Neuronal stem cell (in vitro differentiated cells): ENCODE results near the gene UBAC2.

Experiments
- DNase-seq: peaks from one replicate; pipeline ENCODE4 v3.0.0-alpha.2; 2013; ENCODE audit warnings: low spot score
- H2AFZ ChIP-seq: one replicate; pipeline ENCODE4 v1.6.1; 2013; ENCODE audit warnings: mild to moderate bottlenecking, low read length, inconsistent platforms
- H2AK5ac ChIP-seq: 2 replicates; pipeline ENCODE4 v1.6.1; 2013; ENCODE audit warnings: low read depth, mild to moderate bottlenecking, inconsistent platforms, low read length, moderate library complexity, mixed read lengths
- H2BK120ac ChIP-seq: 2 replicates; pipeline ENCODE4 v1.6.1; 2013; ENCODE audit warnings: low read depth, mild to moderate bottlenecking, inconsistent platforms, low read length, moderate library complexity, mixed read lengths
- H2BK12ac ChIP-seq: one replicate; pipeline ENCODE4 v1.6.1; 2013; ENCODE audit warnings: low read length, inconsistent platforms
- H2BK15ac ChIP-seq: 2 replicates; pipeline ENCODE4 v1.6.1; 2013; ENCODE audit warnings: mild to moderate bottlenecking, low read length, inconsistent platforms, mixed read lengths
- H2BK5ac ChIP-seq: one replicate; pipeline ENCODE4 v1.6.1; 2013; ENCODE audit warnings: inconsistent platforms, mild to moderate bottlenecking, low read length, moderate library complexity
- H3K14ac ChIP-seq: one replicate; pipeline ENCODE4 v1.6.1; 2013; ENCODE audit warnings: low read length, inconsistent platforms
- H3K18ac ChIP-seq: 2 replicates; pipeline ENCODE4 v1.6.1; 2013; ENCODE audit warnings: low read length, inconsistent platforms
- H3K23ac ChIP-seq: 2 replicates; pipeline ENCODE4 v1.6.1; 2013; ENCODE audit warnings: low read depth, mild to moderate bottlenecking, mixed read lengths, low read length, inconsistent platforms; ENCODE audit not compliant: poor library complexity
- H3K27ac ChIP-seq: replicated peaks from 3 replicates; pipeline ENCODE4 v1.5.1; 2013; ENCODE audit warnings: low read length, inconsistent platforms
- H3K27me3 ChIP-seq, 3 experiments: 2 replicates each; pipeline ENCODE4 v1.6.1; 2013; ENCODE audit warnings: low read length in 3 of 3, mild to moderate bottlenecking in 2 of 3, inconsistent platforms in 1 of 3, low read depth in 1 of 3, mixed read lengths in 1 of 3, moderate library complexity in 1 of 3; ENCODE audit not compliant: control insufficient read depth in 3 of 3, insufficient read depth in 3 of 3
- H3K36me3 ChIP-seq, 2 donors: replicated peaks in 1 of 2; 2 replicates each; pipeline ENCODE4 v1.6.1; 2013; ENCODE audit warnings: low read length in 2 of 2; ENCODE audit not compliant: control insufficient read depth in 2 of 2, insufficient read depth in 2 of 2
- H3K4ac ChIP-seq: 2 replicates; pipeline ENCODE4 v1.6.1; 2013; ENCODE audit warnings: inconsistent platforms, mild to moderate bottlenecking, low read length, moderate library complexity
- H3K4me1 ChIP-seq, 2 donors: 1 replicate in 1 of 2; 2 replicates in 1 of 2; pipeline ENCODE4 v1.6.1; 2013; ENCODE audit warnings: low read length in 2 of 2, low read depth in 1 of 2; ENCODE audit not compliant: control insufficient read depth in 2 of 2, insufficient read depth in 1 of 2
- H3K4me2 ChIP-seq: one replicate; pipeline ENCODE4 v1.6.1; 2013; ENCODE audit warnings: mild to moderate bottlenecking, low read length, inconsistent platforms; ENCODE audit not compliant: insufficient read depth, poor library complexity, severe bottlenecking
- H3K4me3 ChIP-seq, 2 donors: 2 replicates each; pipeline ENCODE4 v1.5.1; 2013; ENCODE audit warnings: low read length in 2 of 2, mild to moderate bottlenecking in 2 of 2, inconsistent platforms in 1 of 2, moderate library complexity in 1 of 2
- H3K79me1 ChIP-seq: one replicate; pipeline ENCODE4 v1.6.1; 2013; ENCODE audit warnings: low read depth, mild to moderate bottlenecking, inconsistent platforms, low read length, moderate library complexity
- H3K9ac ChIP-seq: one replicate; pipeline ENCODE4 v1.6.1; 2013; ENCODE audit warnings: mild to moderate bottlenecking, low read depth, low read length, inconsistent platforms; ENCODE audit not compliant: poor library complexity
- H3K9me3 ChIP-seq, 2 donors: replicated peaks in 1 of 2; 2 replicates each; pipeline versions ENCODE3 to v1.6.1; 2013; ENCODE audit warnings: low read length in 2 of 2, mild to moderate bottlenecking in 2 of 2, inconsistent platforms in 1 of 2, low read depth in 1 of 2, mixed read lengths in 1 of 2, moderate library complexity in 1 of 2; ENCODE audit not compliant: control insufficient read depth in 2 of 2, insufficient read depth in 1 of 2
- H4K8ac ChIP-seq: one replicate; pipeline ENCODE4 v1.6.1; 2013; ENCODE audit warnings: low read depth, mild to moderate bottlenecking, inconsistent platforms, low read length, moderate library complexity
- H4K91ac ChIP-seq: one replicate; pipeline ENCODE4 v1.6.1; 2013; ENCODE audit warnings: low read length, low read depth, mild to moderate bottlenecking, inconsistent platforms; ENCODE audit not compliant: poor library complexity
- WGBS, 2 donors: extraction: QIAGEN DNeasy Blood & Tissue Kit; methylation state at CpG; one replicate each; pipeline ENCODE4 v1.1.7; 2013; ENCODE audit warnings: missing lambda C conversion rate in 2 of 2, mixed read lengths in 1 of 2; ENCODE audit not compliant: insufficient read length in 2 of 2, insufficient replicate concordance in 1 of 2; ENCODE audit errors: extremely low coverage in 2 of 2; 5-methylcytosine and 5-hydroxymethylcytosine counted together

UBAC2 gene

DNA sequence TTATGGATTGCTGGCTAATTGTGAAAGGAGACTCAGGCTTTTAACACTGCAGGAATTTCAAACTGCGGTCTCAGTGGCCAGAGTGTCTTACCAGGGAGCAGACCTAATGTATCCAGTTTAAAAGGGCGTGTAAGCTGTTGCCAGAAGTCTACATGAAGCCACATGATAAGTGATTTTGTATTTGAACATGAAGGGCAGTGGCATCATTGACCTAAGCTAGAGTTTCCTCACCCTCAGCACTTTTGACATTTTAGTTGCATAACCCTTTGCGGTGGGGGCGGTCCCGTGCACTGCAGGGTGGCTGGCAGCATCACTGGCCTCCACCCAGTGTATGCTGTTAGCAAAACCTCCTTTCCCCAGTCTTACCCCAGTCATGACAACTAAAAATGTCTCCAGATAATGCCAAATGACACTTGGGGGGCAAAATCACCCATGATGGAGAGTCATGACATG is 81.2 kb downstream of the UBAC2 start:
- Histone ChIP-seq H3K14ac (no peak overlapping the region), H2BK5ac (no peak overlapping the region), H3K4me3 (no peak overlapping the region), H3K36me3 (peaks cover 0 to 6% of the 10 kb centered on the region in 2 donors), H3K9ac (no peak overlapping the region), H2BK15ac (no peak overlapping the region), H3K79me1 (peaks cover 2% of the 10 kb centered on the region), H3K18ac (no peak overlapping the region), H2BK12ac (no peak overlapping the region), H3K27ac (no peak overlapping the region), H3K23ac (no peak overlapping the region), H4K8ac (no peak overlapping the region), H3K4me2 (no peak overlapping the region), H3K4me1 (peaks cover 0 to 13% of the 10 kb centered on the region in 2 donors), H3K27me3 (no peaks in the 10 kb centered on the region), H2BK120ac (no peak overlapping the region), H3K4ac (no peak overlapping the region), H2AFZ (no peak overlapping the region), H3K9me3 (no peaks in the 10 kb centered on the region), H2AK5ac (no peak overlapping the region), H4K91ac (no peak overlapping the region)
- WGBS, 2 donors, result no CpG with 5 or more reads among the region's 5 CpGs
- DNase-seq, result no peak

GRCh38 chr13:99282264-99283231 is 81.9 kb downstream of the UBAC2 start:
- Histone ChIP-seq H3K4me2 (no peak overlapping the region), H3K18ac (no peak overlapping the region), H3K4ac (no peak overlapping the region), H2BK120ac (no peak overlapping the region), H3K9me3 (no peaks in the 10 kb centered on the region), H2BK15ac (no peak overlapping the region), H3K4me3 (no peak overlapping the region), H2BK5ac (no peak overlapping the region), H2AFZ (no peak overlapping the region), H3K23ac (no peak overlapping the region), H3K9ac (no peak overlapping the region), H3K27ac (no peak overlapping the region), H2BK12ac (no peak overlapping the region), H4K8ac (no peak overlapping the region), H3K79me1 (peaks cover 2% of the 10 kb centered on the region), H2AK5ac (no peak overlapping the region), H3K36me3 (peaks cover 0 to 6% of the 10 kb centered on the region in 2 donors), H3K4me1 (peaks cover 0 to 13% of the 10 kb centered on the region in 2 donors), H3K27me3 (no peaks in the 10 kb centered on the region), H3K14ac (no peak overlapping the region), H4K91ac (no peak overlapping the region)
- no CpG with 5 or more reads among the region's 1 CpG for WGBS, 2 donors
- DNase-seq, result no peak

GRCh38 chr13:99285432-99286182 is 85.0 kb downstream of the UBAC2 start:
- Histone ChIP-seq H3K4ac (no peak overlapping the region), H3K27ac (no peak overlapping the region), H4K8ac (no peak overlapping the region), H3K18ac (no peak overlapping the region), H3K4me1 (peaks cover 0 to 2% of the 10 kb centered on the region in 2 donors), H2BK120ac (no peak overlapping the region), H2BK5ac (no peak overlapping the region), H3K36me3 (no peaks in the 10 kb centered on the region), H2BK12ac (no peak overlapping the region), H3K27me3 (no peaks in the 10 kb centered on the region), H3K4me3 (no peak overlapping the region), H3K9me3 (no peaks in the 10 kb centered on the region), H3K4me2 (no peak overlapping the region), H4K91ac (no peak overlapping the region), H2AFZ (no peak overlapping the region), H3K23ac (no peak overlapping the region), H3K9ac (no peak overlapping the region), H2AK5ac (no peak overlapping the region), H3K79me1 (peaks cover 2% of the 10 kb centered on the region), H3K14ac (no peak overlapping the region), H2BK15ac (no peak overlapping the region)
- DNase-seq, result no peak
- WGBS, 2 donors, result no CpG with 5 or more reads among the region's 10 CpGs

DNA sequence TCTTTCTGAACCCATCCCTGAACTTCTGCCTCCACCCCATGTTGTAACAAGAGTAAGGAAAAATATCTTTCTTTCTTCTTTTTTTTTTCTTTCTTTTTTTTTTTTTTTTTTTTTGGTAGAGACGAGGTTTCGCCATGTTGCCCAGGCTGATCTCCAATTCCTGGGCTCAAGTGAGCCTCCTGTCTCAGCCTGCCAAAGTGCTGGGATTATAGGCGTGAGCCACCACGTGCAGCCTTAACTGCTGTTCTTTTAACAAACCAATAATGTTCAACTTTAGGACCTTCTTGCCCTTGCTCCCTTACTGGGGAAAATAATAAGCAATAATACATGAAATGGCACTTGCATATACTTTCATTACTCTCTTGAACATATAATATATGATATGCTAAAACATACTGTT is 86.9 kb downstream of the UBAC2 start:
- no peak overlapping the region for H2BK5ac ChIP-seq
- H3K4me2 ChIP-seq, result no peak overlapping the region
- no peak overlapping the region for H2BK120ac ChIP-seq
- no peak overlapping the region for H3K9ac ChIP-seq
- no peak overlapping the region for H3K27ac ChIP-seq
- no peak overlapping the region for H2AK5ac ChIP-seq
- H3K4me1 ChIP-seq, result no peaks in the 10 kb centered on the region
- no peaks in the 10 kb centered on the region for H3K36me3 ChIP-seq
- H4K91ac ChIP-seq, result no peak overlapping the region
- no peak overlapping the region for H3K23ac ChIP-seq
- no peak overlapping the region for H3K4me3 ChIP-seq
- no peaks in the 10 kb centered on the region for H3K27me3 ChIP-seq
- H3K79me1 ChIP-seq, result no peaks in the 10 kb centered on the region
- no peak overlapping the region for H3K18ac ChIP-seq
- H3K9me3 ChIP-seq, result no peaks in the 10 kb centered on the region
- no peak overlapping the region for H2BK12ac ChIP-seq
- H4K8ac ChIP-seq, result no peak overlapping the region
- H3K4ac ChIP-seq, result no peak overlapping the region
- no peak overlapping the region for H2BK15ac ChIP-seq
- no peak overlapping the region for H2AFZ ChIP-seq
- no peak overlapping the region for H3K14ac ChIP-seq
- WGBS, 2 donors, result no CpG with 5 or more reads among the region's 4 CpGs
- no peak for DNase-seq
